Stimulated activated CD4-positive, alpha-beta T cell treated with anti-CD3 and anti-CD28 coated beads, Interleukin-4, amount 100 ng/mL, for 24 hours (primary cell): ENCODE data around the gene ACTA1.
"Not testable (repeated sequence)": the region's sequence is repeated elsewhere in the genome, so short reads cannot be mapped to it uniquely, and the experiment has no call there.

ENCODE experiments used
- DNase-seq: peaks from one replicate; pipeline ENCODE4 v3.0.0-alpha.2; 2020

ACTA1 gene

GRCh38 chr1:229434005-229434640 lies at the start of gene ACTA1:
Gene ACTA1, minus strand, starts transcription at chr1:229434094. Its CDS starts 979 bp downstream, at chr1:229433115.
- DNase-seq = no peak

DNA sequence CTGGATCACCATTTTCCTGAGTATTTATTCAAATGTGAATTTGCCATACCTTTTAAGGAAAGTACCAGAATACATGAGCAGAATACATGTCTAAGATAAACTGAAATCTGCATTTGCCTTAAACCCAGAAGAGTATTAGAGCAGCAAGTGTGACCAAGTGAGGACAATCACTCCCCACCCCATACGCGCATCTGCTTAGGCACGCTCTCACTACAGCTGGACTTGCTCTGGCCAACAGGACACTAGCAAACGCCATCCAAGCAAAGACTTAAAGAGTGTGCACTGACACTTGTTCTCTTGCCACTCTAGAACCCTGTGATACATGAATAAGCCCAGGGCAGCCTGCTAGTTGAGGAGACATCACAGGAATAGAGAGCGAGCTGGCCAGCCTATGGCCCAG lies 48.6 kb upstream of the ACTA1 start:
- no peak for DNase-seq

DNA sequence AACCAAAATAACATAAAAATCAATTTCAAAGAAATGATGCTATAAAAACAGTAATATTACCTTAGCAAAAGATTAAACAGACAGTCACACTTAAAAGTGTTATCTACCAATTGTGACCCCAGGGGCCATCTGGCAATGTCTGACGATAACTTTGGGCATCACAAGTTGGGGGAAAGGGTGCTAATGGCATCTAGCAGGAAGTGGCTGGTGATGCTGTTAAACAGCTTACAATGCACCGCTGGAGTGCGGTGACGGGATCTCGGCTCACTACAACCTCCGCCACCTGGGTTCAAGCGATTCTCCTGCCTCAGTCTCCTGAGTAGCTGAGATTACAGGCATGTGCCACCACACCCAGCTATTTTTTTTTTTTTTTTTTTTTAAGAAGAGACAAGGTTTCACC lies 46.6 kb upstream of the ACTA1 start:
- DNase-seq = no peak

DNA sequence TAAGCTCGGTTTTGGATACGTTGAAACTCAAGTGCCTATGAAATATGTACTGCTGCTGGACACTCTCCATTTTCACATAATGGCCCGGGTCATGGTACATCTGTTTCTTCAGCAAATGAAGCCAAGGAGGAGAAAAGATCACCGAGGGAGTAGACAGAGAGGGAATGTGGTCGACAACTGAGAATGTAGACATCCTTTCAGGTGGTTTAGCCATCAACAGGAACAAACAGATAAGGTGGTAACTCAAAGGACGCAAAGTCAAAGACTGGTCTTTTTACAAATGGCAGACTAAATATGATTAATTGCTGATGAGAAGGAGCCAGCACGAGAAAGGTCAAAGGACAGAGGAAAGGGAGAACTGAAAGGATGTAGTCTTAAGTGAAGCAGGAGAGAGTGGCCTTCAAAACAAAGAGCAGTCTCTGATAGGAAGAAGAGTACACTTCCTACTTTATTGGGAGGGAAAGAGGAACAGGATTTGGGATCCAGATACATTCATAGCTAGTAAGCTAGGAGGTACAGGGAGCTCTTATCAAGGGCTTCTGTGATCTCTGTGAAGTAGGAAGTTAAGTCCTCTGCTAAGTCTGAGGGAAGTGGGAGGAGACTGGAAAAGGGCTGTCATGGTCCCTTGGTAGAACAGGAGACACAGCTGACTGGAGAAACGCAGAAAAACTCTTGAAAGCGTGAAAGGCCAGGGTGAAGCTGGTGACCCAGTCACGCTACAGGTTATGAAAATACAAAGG lies 45.9 kb upstream of the ACTA1 start:
- DNase-seq = no peak

GRCh38 chr1:229478852-229479251 lies 45.0 kb upstream of the ACTA1 start:
- no peak for DNase-seq

DNA sequence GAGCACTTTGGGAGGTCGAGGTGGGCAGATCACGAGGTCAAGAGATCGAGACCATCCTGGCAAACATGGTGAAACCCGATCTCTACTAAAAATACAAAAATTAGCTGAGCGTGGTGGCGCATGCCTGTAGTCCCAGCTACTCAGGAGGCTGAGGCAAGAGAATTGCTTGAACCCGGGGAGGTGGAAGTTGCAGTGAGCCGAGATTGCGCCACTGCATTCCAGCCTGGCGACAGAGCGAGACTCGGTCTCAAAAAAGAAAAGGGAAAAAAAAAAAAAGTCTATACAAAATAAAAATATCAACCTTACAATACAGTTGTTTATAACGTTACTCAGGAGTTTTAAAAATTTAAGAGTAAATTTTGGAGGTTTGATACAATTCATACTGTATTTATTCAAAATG lies 42.0 kb upstream of the ACTA1 start:
- not testable (repeated sequence) for DNase-seq

DNA sequence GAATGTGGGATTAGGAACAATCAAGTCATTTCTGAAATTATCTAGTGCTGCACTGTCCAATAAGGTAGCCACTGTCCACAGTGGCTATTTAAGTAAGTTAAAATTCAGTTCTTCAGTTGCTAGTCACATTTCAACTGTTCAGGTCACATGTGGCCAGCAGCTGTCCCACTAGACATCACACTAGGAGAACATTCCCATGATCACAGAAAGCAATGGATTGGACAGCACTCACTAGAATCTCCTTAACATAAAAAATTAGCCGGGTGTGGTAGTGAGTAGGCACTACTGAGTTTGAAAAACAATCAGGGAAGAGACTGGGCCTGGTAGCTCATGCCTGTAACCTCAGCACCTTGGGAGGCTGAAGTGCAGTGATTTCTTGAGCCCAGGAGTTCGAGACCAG lies 40.6 kb upstream of the ACTA1 start:
- DNase-seq = no peak

DNA sequence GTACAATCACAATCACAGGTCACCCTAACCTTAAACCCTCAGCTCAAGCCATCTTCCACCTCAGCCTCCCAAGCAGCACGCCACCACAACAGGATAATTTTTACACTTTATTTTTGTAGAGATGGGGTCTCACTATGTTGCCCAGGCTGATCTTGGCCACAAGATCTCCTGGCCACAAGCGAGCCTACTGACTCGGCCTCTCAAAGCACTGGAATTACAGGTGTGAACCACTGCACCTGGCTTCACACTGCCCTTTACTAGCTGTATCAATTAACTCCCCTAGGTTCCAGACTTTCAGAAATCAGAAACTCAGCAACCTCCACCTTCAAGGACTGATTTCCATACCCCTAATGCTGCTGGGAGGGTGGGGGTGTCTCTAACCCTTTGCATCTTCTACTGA lies 37.3 kb upstream of the ACTA1 start:
- no peak for DNase-seq

DNA sequence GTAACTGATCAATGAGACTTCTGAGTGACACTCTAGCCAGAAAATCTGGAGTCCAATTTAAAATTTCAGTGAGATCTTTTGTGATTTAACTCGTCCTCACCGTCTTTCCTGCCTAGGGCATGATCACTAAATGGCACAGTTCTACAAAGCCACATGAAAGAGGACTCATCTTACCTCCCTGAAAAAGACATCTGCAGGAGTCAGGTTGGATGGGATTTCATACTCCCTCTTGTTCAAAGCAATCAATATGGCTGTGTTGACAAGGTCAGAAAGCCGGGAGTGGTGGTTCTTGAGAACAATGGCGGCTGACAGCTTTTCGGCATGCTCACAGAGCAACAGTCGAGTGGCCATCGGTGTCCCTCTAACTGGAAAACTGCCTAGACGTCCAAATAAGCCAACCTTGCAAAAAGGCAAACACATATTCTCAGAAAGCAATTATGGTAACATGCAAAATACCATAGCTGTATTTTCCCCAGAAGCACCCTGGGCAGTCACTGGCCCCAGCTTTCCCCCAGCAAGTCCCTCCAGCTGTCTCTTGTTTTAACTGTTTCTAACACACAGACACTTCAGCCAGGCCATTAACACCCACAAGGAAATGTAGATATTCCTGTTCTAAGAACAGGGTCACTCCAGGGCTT lies 36.6 kb upstream of the ACTA1 start:
- DNase-seq = no peak

DNA sequence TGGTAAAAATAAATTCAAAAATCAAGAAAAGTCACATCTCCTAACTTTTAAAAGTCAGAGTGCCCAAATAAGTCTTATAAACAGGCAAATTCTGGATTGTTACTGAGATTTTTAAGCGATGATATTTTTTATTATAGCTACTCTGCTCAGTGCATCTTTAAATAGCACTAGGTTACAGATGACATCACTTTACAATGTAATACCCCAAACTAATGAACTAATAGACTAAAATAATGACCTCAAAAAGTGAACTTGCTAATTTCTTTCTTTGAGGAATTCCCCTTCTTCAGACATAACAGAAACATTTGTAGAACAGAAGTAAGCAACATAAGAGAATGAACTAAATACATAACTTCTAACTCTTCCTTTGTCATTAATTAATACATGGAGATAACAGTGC lies 33.0 kb upstream of the ACTA1 start:
- no peak for DNase-seq

- DNase-seq = no peak
Observed at GRCh38 chr1:229464672-229465071, 30.8 kb upstream of the ACTA1 start.

GRCh38 chr1:229461032-229461668 lies 27.3 kb upstream of the ACTA1 start:
- no peak for DNase-seq

DNA sequence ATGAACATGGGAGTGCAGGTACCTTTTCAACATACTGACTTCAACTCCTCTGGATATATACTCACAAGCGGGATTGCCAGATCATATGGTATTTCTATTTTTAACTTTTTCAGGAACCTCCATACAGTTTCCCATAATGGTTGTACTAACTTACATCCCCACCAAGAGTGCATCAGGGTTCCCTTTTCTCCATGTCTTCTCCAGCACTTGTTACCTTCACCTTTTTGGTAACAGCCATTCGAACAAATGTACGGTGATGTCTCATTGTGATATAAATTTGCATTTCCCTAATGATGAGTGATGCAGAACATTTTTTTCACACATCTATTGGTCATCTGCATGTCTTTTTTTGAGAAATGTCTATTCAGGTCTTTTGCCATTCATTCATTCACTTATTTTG lies 25.9 kb upstream of the ACTA1 start:
- no peak for DNase-seq

DNA sequence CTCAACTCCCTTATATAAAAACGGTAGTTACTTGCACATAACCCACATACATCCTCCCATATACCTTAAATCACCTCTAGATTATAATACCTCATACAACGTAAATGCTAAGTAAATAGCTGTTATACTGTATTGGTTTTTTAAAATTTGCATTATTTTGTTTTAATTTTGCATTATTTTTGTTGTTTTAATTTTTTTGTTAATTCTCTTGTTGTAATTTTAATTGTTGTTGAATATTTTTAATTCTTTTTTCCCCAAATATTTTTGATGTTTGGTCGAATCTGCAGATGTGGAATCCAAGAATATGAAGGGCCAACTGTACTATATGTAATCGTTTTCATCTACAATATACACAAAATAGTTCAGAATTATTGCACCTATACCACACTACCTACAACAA lies 23.5 kb upstream of the ACTA1 start:
- DNase-seq = no peak

- DNase-seq = no peak
Observed at GRCh38 chr1:229456016-229456415, 22.1 kb upstream of the ACTA1 start.

- no peak for DNase-seq
Observed at GRCh38 chr1:229454056-229454455, 20.2 kb upstream of the ACTA1 start.

DNA sequence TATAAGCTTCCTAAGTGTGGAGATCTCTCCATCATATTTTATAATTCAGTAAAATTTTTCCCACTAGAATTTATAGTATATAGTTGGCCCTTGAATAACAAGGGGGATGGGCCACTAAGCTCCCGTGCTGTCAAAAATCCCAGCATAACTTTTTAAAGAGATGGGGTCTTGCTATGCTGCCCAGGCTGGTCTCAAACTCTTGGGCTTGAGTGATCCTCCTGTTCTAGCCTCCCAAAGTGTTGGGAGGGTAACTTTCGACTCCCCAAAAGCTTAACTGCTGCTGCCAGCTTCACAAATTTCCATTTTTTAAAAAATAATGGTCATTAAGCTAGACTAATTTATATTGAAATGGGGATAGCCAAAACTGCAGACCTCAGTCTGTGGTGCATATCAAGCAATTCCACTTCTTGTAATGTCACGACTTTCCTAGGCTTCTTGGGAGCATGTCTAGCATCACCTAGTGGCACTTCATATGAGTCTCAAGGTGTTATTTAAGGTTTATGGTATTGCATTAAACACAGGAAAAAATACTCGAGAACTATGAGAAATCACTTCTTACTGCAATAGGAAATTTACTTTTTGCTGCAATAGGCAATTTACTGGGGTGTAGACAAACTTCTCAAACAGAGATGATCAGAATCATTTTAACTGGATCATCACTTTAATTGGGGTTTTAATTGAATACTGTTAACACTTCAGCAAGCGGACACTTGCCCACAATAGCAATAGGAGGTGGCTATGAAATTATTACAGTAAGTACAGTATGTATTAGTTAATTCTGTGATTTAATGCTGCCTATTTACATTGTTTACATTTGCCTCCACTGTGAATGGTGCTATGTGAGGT lies 19.3 kb upstream of the ACTA1 start:
- no peak for DNase-seq

DNA sequence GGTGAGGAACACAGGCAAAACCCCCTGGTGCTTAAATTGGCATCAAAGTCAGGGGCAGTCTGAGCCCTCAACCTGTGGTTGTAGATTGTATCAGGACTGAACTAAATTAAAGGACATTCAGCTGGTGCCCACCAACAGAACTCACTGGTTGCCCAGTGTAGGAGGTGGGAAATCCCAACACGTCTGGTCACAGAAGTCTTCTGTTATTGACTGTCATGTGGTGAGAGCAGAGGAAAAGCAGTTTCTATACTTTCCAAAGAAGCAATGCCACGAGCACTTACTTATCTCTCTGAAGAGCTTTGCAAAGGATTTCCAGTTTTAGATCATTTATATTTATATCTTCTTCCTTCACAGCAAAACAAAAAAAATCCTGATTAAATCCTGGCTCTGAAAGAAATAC lies 15.0 kb upstream of the ACTA1 start:
- no peak for DNase-seq

- no peak for DNase-seq
Observed at GRCh38 chr1:229448354-229448753, 14.5 kb upstream of the ACTA1 start.

DNA sequence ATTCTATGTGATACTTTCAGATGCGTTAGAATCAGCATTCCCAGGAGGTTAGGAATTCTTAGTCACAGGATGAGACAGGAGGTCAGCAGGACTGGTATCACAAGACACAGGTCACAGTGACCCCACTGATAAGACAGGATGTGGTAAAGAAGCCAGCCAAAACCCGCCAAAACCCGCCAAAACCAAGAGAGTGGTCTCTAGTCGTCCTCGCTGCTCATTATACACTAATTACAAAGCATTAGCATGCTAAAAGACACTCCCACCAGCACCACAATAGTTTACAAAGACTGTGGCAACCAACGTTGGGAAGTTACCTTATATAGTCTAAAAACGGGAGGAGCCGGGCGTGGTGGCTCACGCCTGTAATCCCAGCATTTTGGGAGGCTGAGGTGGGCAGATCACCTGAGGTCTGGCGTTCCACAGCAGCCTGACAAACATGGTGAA lies 13.9 kb upstream of the ACTA1 start:
- DNase-seq = no peak

DNA sequence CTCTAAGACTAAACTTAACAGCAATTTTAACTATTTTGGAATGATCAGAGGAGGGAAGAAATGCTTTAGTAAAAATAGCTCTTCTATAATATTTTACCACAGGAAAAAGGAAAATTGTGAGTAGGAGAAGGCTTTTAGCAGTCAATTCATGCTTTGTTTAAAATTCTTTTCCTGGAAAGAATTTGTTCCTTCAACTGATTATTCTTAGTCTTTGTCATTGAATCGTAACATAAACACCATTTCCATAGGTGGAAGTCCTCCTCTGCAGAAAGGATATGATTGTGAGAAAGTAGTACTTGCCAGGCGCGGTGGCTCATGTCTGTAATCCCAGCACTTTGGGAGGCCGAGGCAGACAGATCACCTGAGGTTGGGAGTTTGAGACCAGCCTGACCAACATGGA lies 11.9 kb upstream of the ACTA1 start:
- no peak for DNase-seq

DNA sequence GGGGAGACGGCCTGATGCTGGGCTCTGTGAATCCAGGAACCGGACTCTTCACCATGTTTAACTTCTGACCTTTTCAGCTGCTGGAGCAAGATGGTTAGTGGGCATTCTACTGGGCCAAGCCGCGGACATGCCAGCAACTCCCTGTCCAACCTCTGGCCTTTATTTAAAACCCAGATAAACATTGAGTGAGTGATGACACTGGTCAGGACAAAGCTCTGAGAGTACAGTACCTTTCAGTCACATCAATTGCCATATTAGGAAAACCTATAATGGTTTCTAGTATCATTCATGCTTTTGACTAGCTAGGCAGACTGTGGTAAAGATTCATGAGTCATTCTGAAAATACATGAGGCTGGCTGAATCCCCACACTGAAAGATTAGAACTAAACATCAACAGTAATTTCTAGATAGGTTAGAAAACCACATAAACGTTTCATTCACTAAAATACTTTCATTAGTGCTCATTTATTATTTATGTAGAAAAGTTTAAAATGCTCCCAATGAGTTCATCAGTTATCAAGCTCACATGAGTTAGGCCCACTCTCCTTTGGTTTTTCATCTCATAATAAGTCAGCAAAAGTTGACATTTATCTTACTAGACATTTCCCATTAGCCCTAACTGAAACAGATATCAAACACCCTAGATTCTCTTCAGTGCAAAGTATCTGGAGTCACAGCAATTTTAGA lies 7.1 kb upstream of the ACTA1 start:
- DNase-seq = peak; percentile 26
